SKM-1 treated with dmso at 0.1 percent for 144 hours (cell line): ENCODE data around the gene CEP95.
"Not testable (repeated sequence)": the region's sequence is repeated elsewhere in the genome, so short reads cannot be mapped to it uniquely, and the experiment has no call there.

Source experiments
- DNase-seq: peaks from one replicate; lab custom pipeline; 2025; ENCODE audit not compliant: unreplicated experiment; lab: John Stamatoyannopoulos, UW

CEP95 gene

DNA sequence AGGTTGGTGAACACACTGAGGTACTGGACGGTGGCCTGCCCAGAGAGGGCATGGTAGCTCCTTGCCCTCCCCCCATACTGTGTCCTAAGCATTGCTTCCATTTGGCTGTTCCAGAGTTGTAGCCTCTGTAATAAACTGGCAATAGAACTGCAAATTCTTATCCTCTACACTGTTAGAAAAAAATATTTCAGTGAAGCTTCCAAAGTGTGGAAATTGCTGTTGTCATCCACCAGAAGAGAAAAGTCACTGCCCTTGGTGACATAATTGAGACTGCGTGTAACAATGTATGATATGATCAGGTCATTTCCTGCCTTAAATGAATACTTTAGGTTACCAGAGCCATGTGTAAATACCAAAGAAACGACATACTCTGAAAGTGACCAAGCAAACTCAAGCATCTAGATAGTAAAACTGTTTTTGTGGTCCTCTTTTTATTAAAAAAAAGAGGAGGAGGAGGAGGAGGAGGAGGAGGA, 65.9 kb downstream of the CEP95 start:
- DNase-seq: no peak

DNA sequence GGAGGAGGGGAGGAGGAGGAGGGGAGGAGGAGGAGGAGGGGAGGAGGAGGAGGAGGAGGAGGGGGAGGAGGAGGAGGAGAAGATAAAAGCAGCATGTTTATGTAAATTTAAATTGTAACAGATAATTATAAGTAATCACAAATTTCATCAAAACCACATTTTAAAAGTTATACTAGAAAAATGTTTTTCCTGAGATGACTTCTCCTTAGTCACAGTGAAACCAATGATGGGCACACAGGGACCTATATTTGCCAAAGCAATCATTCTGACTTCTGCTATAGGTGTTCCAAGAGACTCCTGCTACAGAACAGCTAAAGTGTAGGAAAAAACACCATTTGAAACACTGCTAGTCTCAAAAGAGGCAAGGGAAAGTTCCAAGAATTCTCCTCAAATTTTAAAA, 66.4 kb downstream of the CEP95 start:
- no peak for DNase-seq

DNA sequence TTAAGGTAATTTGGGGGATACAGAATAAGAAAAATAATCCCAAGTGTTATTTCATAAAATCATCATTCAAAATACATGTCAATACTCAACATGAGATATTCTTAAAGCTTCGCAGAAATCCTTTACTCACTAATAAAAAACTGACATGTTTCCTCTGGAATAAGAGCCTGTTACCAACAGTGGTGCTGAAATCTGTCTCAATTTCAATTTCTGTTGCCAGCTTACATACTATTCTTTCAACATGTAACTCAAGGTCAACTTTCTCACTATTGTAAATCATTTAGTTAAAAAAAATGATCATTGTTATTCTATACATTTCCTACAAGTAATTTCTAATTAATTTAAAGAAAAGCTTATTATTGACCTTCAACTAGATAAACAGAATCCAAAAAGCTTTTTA, 67.9 kb downstream of the CEP95 start:
- DNase-seq: no peak

DNA sequence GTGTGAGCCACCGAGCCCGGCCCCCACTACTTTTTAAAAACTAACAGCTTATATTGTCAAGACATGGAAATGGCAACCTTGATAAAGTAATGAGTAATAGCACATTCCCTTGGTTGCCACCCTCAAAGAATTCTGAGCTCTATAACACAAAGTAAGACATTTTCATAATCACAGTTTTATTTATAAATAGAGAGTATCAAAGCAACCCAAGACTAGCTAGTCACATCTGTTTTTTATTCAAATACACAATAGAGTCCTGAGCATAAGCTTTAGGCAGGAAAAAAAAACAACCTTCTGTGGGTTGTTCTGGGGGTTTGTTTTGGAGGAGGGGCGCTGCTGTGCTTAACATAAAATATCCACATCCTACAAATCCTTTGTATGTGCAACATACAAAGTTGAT, 68.7 kb downstream of the CEP95 start:
- DNase-seq: no peak

DNA sequence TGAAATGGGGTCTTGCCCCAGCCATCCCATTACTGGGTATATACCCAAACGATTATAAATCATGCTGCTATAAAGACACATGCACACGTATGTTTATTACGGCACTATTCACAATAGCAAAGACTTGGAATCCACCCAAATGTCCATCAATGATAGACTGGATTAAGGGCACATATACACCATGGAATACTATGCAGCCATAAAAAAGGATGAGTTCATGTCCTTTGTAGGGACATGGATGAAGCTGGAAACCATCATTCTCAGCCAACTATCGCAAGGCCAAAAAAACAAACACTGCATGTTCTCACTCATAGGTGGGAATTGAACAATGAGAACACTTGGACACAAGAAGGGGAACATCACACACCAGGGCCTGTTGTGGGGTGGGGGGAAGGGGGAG, 70.2 kb downstream of the CEP95 start:
- not testable (repeated sequence) for DNase-seq

DNA sequence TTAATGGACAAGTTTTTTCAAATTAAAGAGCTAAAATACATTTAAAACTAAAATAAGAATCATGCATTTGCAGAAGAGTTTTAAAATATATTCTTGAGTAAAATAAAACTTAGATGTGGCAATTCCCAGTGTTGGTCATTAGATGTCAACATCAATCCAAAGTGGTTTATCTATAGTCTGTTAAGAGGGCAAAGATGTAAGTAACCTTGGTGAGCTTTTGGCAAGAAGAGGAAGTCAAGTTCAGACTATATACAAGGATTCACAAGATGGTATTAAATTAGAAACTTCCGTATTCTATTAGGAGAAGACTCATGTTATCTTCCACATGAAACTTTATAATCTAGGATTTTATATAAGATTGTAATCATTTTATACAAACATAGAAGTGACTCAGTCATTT, 73.1 kb downstream of the CEP95 start:
- peak; percentile 19 for DNase-seq

DNA sequence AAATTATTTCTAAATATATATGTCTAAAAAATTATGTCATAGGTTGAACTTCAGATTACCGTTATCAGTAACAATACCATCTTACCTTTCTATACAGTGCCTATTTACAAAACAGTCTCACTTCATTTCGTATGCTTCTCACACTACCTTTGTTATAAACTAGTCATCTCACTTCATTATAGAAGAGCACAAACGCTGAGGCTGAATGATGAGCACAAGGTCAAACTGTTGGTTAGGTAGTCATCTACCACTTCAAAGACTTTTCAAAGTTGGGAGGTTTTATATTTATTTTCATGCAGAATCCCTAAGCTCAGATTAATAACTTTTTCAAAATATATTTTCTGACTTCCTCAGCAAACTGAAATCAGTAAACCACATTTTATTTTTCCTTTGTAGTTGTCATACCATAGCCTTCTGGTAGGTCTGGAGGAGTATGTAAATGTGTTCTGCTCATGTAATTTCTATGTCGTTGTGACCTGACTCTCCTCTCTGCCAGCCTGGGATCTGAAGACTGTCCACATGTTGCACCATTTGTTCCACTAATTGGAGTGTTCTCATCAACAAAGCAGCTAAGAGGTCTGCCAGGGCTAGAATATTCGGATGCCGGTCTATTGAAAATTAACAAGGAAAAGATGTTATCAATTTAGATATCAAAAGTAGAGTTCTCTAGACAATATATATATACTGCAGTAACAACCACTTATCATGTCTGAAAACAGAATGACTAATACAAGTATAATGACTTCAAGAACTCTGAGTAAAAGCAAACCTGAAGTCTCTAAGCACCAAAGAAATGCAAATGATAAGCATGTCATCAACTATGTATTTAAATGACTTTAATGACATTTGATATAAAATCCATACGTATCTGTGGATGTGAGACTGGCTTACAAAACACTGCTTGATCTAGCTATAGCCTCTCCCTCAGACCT, 73.9 kb downstream of the CEP95 start:
- no peak for DNase-seq

DNA sequence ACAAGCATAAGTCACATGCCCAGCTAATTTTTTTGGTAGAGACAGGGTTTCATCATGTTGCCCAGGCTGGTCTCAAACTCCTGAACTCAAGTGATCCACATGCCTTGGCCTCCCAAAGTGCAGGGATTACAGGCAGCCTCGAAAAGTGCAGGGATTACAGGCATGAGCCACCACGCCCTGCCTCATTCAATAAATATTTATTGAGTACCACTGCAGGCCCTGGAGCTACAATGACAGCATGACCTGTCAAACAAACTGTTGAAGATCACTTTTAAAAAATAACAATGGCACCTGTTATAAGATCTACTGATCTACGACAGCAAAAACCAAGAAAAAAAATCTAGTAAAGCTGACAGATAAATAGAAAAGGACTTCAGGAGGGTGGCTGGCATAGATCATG, 76.3 kb downstream of the CEP95 start:
- no peak for DNase-seq

DNA sequence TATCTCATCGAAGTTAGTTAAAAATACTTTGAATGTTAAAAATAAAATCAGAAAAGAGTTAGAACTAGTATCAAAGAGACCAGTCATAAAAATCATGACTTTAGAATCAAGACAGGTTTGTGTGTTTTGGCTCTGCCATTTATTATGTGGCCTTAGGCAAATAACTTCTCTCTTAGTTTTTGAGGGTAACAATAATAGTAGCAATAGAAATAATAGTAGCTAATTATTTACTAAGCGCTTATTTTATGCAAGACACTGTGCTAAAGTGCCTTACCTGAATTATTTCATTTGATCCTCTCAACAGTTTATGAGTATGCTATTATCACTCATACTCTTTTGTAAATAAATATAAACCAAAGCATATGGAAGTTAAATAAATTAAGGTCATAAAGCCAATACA, 78.4 kb downstream of the CEP95 start:
- no peak for DNase-seq
